Activated T-helper 17 cell treated with anti-CD3 and anti-CD28 coated beads, Interleukin-2, amount 50 U/mL, for 72 hours (primary cell): ENCODE data around the gene C1orf159. TPM values are rescaled to one million over a fixed set of nuclear protein-coding genes. Genes with fewer than 3 reads are reported as not detected.
"Not testable (repeated sequence)": the region's sequence is repeated elsewhere in the genome, so short reads cannot be mapped to it uniquely, and the experiment has no call there.

Experiments
- ATAC-seq: fragments of 150-1000 bp; cut with Tn5 transposase; replicated peaks from 2 replicates; pipeline ENCODE4 v1.10.0; 2021; ENCODE audit warnings: mild to moderate bottlenecking, moderate library complexity
- H3K27ac Mint-ChIP-seq: one replicate; pipeline ENCODE4 v1.8.0; 2022; ENCODE audit warnings: mixed read lengths
- H3K27me3 Mint-ChIP-seq: one replicate; pipeline ENCODE4 v1.8.0; 2022; ENCODE audit warnings: mixed read lengths
- H3K36me3 Mint-ChIP-seq: one replicate; pipeline ENCODE4 v1.8.0; 2022; ENCODE audit warnings: low read depth, mild to moderate bottlenecking, mixed read lengths
- H3K4me1 Mint-ChIP-seq: one replicate; pipeline ENCODE4 v1.8.0; 2022; ENCODE audit warnings: mixed read lengths
- H3K4me3 Mint-ChIP-seq: one replicate; pipeline ENCODE4 v1.8.0; 2022; ENCODE audit warnings: mild to moderate bottlenecking, mixed read lengths
- H3K9me3 Mint-ChIP-seq: one replicate; pipeline ENCODE4 v1.8.0; 2022; ENCODE audit warnings: mixed read lengths
- total RNA-seq, 2 donors: library from RNA; stranded (reverse); gene quantifications; one replicate each; pipeline ENCODE4 v1.2.3, GENCODE V29; 2022

The C1orf159 gene
- total RNA-seq, 2 donors from 2014 or later, result 15.7 to 18.8 TPM

GRCh38 chr1:1062348-1063163 is 53.3 kb downstream of the C1orf159 start:
- peaks cover 55% of the 10 kb centered on the region for H3K36me3 Mint-ChIP-seq
- no peak for ATAC-seq
- H3K27me3 Mint-ChIP-seq, result peaks cover 13% of the 10 kb centered on the region
- H3K4me1 Mint-ChIP-seq, result no peaks in the 10 kb centered on the region
- H3K4me3 Mint-ChIP-seq, result peak overlapping the region; percentile 80
- peak overlapping the region; percentile 75 for H3K27ac Mint-ChIP-seq
- H3K9me3 Mint-ChIP-seq, result no peaks in the 10 kb centered on the region

- H3K4me1 Mint-ChIP-seq, result no peaks in the 10 kb centered on the region
- H3K27ac Mint-ChIP-seq, result peak overlapping the region; percentile 75
- peaks cover 13% of the 10 kb centered on the region for H3K27me3 Mint-ChIP-seq
- H3K4me3 Mint-ChIP-seq, result peak overlapping the region; percentile 80
- no peak for ATAC-seq
- peaks cover 55% of the 10 kb centered on the region for H3K36me3 Mint-ChIP-seq
- no peaks in the 10 kb centered on the region for H3K9me3 Mint-ChIP-seq
Measured at GRCh38 chr1:1061682-1062345, 54.1 kb downstream of the C1orf159 start.

- Mint-ChIP-seq H3K27me3 (peaks cover 13% of the 10 kb centered on the region), H3K27ac (no peak overlapping the region)
Measured at GRCh38 chr1:1060281-1061000, 55.4 kb downstream of the C1orf159 start.

GRCh38 chr1:1059494-1060280 is 56.2 kb downstream of the C1orf159 start:
- no peak overlapping the region for H3K27ac Mint-ChIP-seq
- peak; percentile 64 for ATAC-seq
- H3K36me3 Mint-ChIP-seq, result peaks cover 47% of the 10 kb centered on the region
- H3K9me3 Mint-ChIP-seq, result no peaks in the 10 kb centered on the region
- H3K4me1 Mint-ChIP-seq, result no peaks in the 10 kb centered on the region
- H3K4me3 Mint-ChIP-seq, result peak overlapping the region; percentile 80
- H3K27me3 Mint-ChIP-seq, result peaks cover 13% of the 10 kb centered on the region

More at GRCh38 chr1:1060281-1061000, 55.4 kb downstream of the C1orf159 start:
- ATAC-seq, result no peak
- Mint-ChIP-seq H3K9me3 (no peaks in the 10 kb centered on the region), H3K4me3 (peak overlapping the region; percentile 80), H3K36me3 (peaks cover 50% of the 10 kb centered on the region), H3K4me1 (no peaks in the 10 kb centered on the region)

- Mint-ChIP-seq H3K4me1 (no peaks in the 10 kb centered on the region), H3K4me3 (peak overlapping the region; percentile 68), H3K36me3 (peaks cover 43% of the 10 kb centered on the region), H3K9me3 (no peaks in the 10 kb centered on the region), H3K27me3 (peaks cover 13% of the 10 kb centered on the region), H3K27ac (no peak overlapping the region)
- ATAC-seq, result peak; percentile 17
Measured at GRCh38 chr1:1058921-1059493, 56.9 kb downstream of the C1orf159 start.

- H3K27ac Mint-ChIP-seq, result no peak overlapping the region
Measured at GRCh38 chr1:1058088-1058905, 57.6 kb downstream of the C1orf159 start.

GRCh38 chr1:1057769-1058087 is 58.2 kb downstream of the C1orf159 start:
- ATAC-seq, H3K9me3 Mint-ChIP-seq, H3K4me1 Mint-ChIP-seq, H3K27ac Mint-ChIP-seq: not testable (repeated sequence)
- peak overlapping the region; percentile 68 for H3K4me3 Mint-ChIP-seq
- H3K27me3 Mint-ChIP-seq, result peaks cover 13% of the 10 kb centered on the region
- peaks cover 30% of the 10 kb centered on the region for H3K36me3 Mint-ChIP-seq

More at GRCh38 chr1:1058088-1058905, 57.6 kb downstream of the C1orf159 start:
- Mint-ChIP-seq H3K27me3 (peaks cover 13% of the 10 kb centered on the region), H3K36me3 (peaks cover 36% of the 10 kb centered on the region), H3K9me3 (no peaks in the 10 kb centered on the region), H3K4me3 (peak overlapping the region; percentile 68), H3K4me1 (no peaks in the 10 kb centered on the region)
- ATAC-seq, result no peak

- peaks cover 13% of the 10 kb centered on the region for H3K27me3 Mint-ChIP-seq
- no peak for ATAC-seq
- H3K4me3 Mint-ChIP-seq, result no peak overlapping the region
- no peaks in the 10 kb centered on the region for H3K4me1 Mint-ChIP-seq
- no peaks in the 10 kb centered on the region for H3K9me3 Mint-ChIP-seq
- no peak overlapping the region for H3K27ac Mint-ChIP-seq
- peaks cover 14% of the 10 kb centered on the region for H3K36me3 Mint-ChIP-seq
Measured at GRCh38 chr1:1055841-1056736, 59.8 kb downstream of the C1orf159 start.

- H3K27me3 Mint-ChIP-seq, result peaks cover 8% of the 10 kb centered on the region
- no peak overlapping the region for H3K27ac Mint-ChIP-seq
- no peaks in the 10 kb centered on the region for H3K4me1 Mint-ChIP-seq
- H3K36me3 Mint-ChIP-seq, result peaks cover 2% of the 10 kb centered on the region
- H3K9me3 Mint-ChIP-seq, result no peaks in the 10 kb centered on the region
- H3K4me3 Mint-ChIP-seq, result no peak overlapping the region
- no peak for ATAC-seq
Measured at GRCh38 chr1:1054971-1055370, 60.9 kb downstream of the C1orf159 start.

GRCh38 chr1:1054099-1054700 is 61.7 kb downstream of the C1orf159 start:
- no peaks in the 10 kb centered on the region for H3K36me3 Mint-ChIP-seq
- peaks cover 8% of the 10 kb centered on the region for H3K27me3 Mint-ChIP-seq
- no peaks in the 10 kb centered on the region for H3K4me1 Mint-ChIP-seq
- ATAC-seq, result no peak
- no peak overlapping the region for H3K4me3 Mint-ChIP-seq
- no peaks in the 10 kb centered on the region for H3K9me3 Mint-ChIP-seq
- H3K27ac Mint-ChIP-seq, result no peak overlapping the region

- H3K27me3 Mint-ChIP-seq, result peaks cover 6% of the 10 kb centered on the region
- H3K9me3 Mint-ChIP-seq, result no peaks in the 10 kb centered on the region
- no peak overlapping the region for H3K27ac Mint-ChIP-seq
- H3K36me3 Mint-ChIP-seq, result no peaks in the 10 kb centered on the region
- H3K4me1 Mint-ChIP-seq, result no peaks in the 10 kb centered on the region
- H3K4me3 Mint-ChIP-seq, result no peak overlapping the region
- ATAC-seq, result no peak
Measured at GRCh38 chr1:1053682-1054081, 62.2 kb downstream of the C1orf159 start.

- Mint-ChIP-seq H3K27me3 (no peaks in the 10 kb centered on the region), H3K27ac (no peak overlapping the region), H3K9me3 (no peaks in the 10 kb centered on the region), H3K4me3 (no peak overlapping the region), H3K36me3 (no peaks in the 10 kb centered on the region), H3K4me1 (no peaks in the 10 kb centered on the region)
- ATAC-seq, result no peak
Measured at GRCh38 chr1:1053022-1053421, 62.9 kb downstream of the C1orf159 start.
